GM12872 (cell line): ENCODE results near the gene MTAP.

ENCODE experiments used
- CTCF ChIP-seq: IDR thresholded peaks from 3 replicates; pipeline ENCODE4 v1.5.1; 2011; ENCODE audit warnings: low read depth, mild to moderate bottlenecking, low read length, moderate library complexity; ENCODE audit not compliant: insufficient read depth

Gene MTAP

GRCh38 chr9:21795483-21795882 is 7.0 kb upstream of the MTAP start:
- no peak for TF ChIP-seq CTCF

- no peak for TF ChIP-seq CTCF
Measured at GRCh38 chr9:21796768-21797167, 5.7 kb upstream of the MTAP start.

GRCh38 chr9:21800931-21801682 is 1.3 kb upstream of the MTAP start:
- no peak for TF ChIP-seq CTCF

- no peak for TF ChIP-seq CTCF
Measured at GRCh38 chr9:21801683-21802417, 586 bp upstream of the MTAP start.

- no peak for TF ChIP-seq CTCF
Measured at GRCh38 chr9:21803649-21804048, 1.2 kb downstream of the MTAP start.

GRCh38 chr9:21804331-21804730 is 1.9 kb downstream of the MTAP start:
- TF ChIP-seq CTCF, result no peak

- no peak for TF ChIP-seq CTCF
Measured at GRCh38 chr9:21804791-21805190, 2.4 kb downstream of the MTAP start.
